ENCODE data around the gene EYA2. TPM values are rescaled to one million over a fixed set of nuclear protein-coding genes. Genes with fewer than 3 reads are reported as not detected.
"Not testable (repeated sequence)": the region's sequence is repeated elsewhere in the genome, so short reads cannot be mapped to it uniquely, and the experiment has no call there.

Gene EYA2
- total and polyA plus RNA-seq, 7 donors, result 1.2 to 11.8 (median 3.3) TPM

GRCh38 chr20:47198996-47199552, 304.4 kb downstream of the EYA2 start:
- no peak overlapping the region for H3K27ac ChIP-seq
- H3K4me3 ChIP-seq, result no peak overlapping the region
- no peaks in the 10 kb centered on the region for H3K36me3 ChIP-seq
- no peak for DNase-seq
- intact Hi-C loops (cut with DNase I), result no loop called here
- peaks cover 0 to 6% (median 2%) of the 10 kb centered on the region in 4 donors for H3K4me1 ChIP-seq
- TF ChIP-seq EP300 (IDR thresholded peaks at IDR 0.05) (no peak), CTCF (IDR thresholded peaks at IDR 0.05) (no peak), POLR2AphosphoS5 (IDR thresholded peaks at IDR 0.05) (no peak), POLR2A (IDR thresholded peaks at IDR 0.05) (no peak)
- no peaks in the 10 kb centered on the region for H3K27me3 ChIP-seq
- no peaks in the 10 kb centered on the region for H3K9me3 ChIP-seq
- 93 to 96% methylated on average over 14 of the region's 14 CpGs for WGBS, 2 donors

- Histone ChIP-seq H3K4me1 (peaks cover 0 to 4% (median 2%) of the 10 kb centered on the region in 4 donors), H3K36me3 (no peaks in the 10 kb centered on the region), H3K4me3 (no peak overlapping the region), H3K27me3 (no peaks in the 10 kb centered on the region), H3K27ac (no peak overlapping the region), H3K9me3 (no peaks in the 10 kb centered on the region)
- TF ChIP-seq POLR2AphosphoS5 (IDR thresholded peaks at IDR 0.05) (no peak), EP300 (IDR thresholded peaks at IDR 0.05) (no peak), CTCF (IDR thresholded peaks at IDR 0.05) (no peak)
- 87 to 91% methylated on average over 9 of the region's 9 CpGs for WGBS, 2 donors
- no peak for DNase-seq
- intact Hi-C loops (cut with DNase I), result no loop called here
Measured at GRCh38 chr20:47201074-47201730, 306.6 kb downstream of the EYA2 start.

GRCh38 chr20:47202733-47203667, 308.4 kb downstream of the EYA2 start:
- H3K9me3 ChIP-seq, result no peaks in the 10 kb centered on the region
- no peak overlapping the region for H3K4me3 ChIP-seq
- intact Hi-C loops (cut with DNase I), result no loop called here
- H3K4me1 ChIP-seq, result no peaks in the 10 kb centered on the region
- no peak overlapping the region for H3K27ac ChIP-seq
- WGBS, 2 donors, result 88 to 92% methylated on average over 10 of the region's 10 CpGs
- H3K27me3 ChIP-seq, result no peaks in the 10 kb centered on the region
- H3K36me3 ChIP-seq, result no peaks in the 10 kb centered on the region
- no peak for TF ChIP-seq POLR2A (IDR thresholded peaks at IDR 0.05)
- TF ChIP-seq EP300 (IDR thresholded peaks at IDR 0.05), result no peak
- TF ChIP-seq POLR2AphosphoS5 (IDR thresholded peaks at IDR 0.05), result no peak
- no peak for TF ChIP-seq CTCF (IDR thresholded peaks at IDR 0.05)
- DNase-seq, result no peak

GRCh38 chr20:47204008-47204849, 309.6 kb downstream of the EYA2 start:
- WGBS, 2 donors, result 89% methylated on average over 12 of the region's 12 CpGs
- Histone ChIP-seq H3K27ac (no peak overlapping the region), H3K4me1 (no peaks in the 10 kb centered on the region), H3K27me3 (no peaks in the 10 kb centered on the region), H3K9me3 (no peaks in the 10 kb centered on the region), H3K4me3 (no peak overlapping the region), H3K36me3 (peaks cover 0 to 11% (median 4%) of the 10 kb centered on the region in 4 donors)
- intact Hi-C loops (cut with DNase I), result no loop called here
- no peak for DNase-seq
- no peak for TF ChIP-seq POLR2A (IDR thresholded peaks at IDR 0.05)
- TF ChIP-seq EP300 (IDR thresholded peaks at IDR 0.05), result no peak
- no peak for TF ChIP-seq POLR2AphosphoS5 (IDR thresholded peaks at IDR 0.05)
- TF ChIP-seq CTCF (IDR thresholded peaks at IDR 0.05), result no peak

GRCh38 chr20:47204850-47205122, 310.1 kb downstream of the EYA2 start:
- H3K36me3 ChIP-seq, result peaks cover 0 to 16% (median 7%) of the 10 kb centered on the region in 4 donors
- H3K4me1 ChIP-seq; intact Hi-C loops (cut with DNase I); DNase-seq; H3K9me3 ChIP-seq; H3K27ac ChIP-seq; H3K4me3 ChIP-seq; H3K27me3 ChIP-seq: not testable (repeated sequence)
- 91 to 95% methylated on average over 11 of the region's 11 CpGs for WGBS, 2 donors

Measured in sigmoid colon (tissue), 7 donors.